Motor neuron (in vitro differentiated cells): ENCODE data around the gene LIN7C. TPM values are rescaled to one million over a fixed set of nuclear protein-coding genes. Genes with fewer than 3 reads are reported as not detected.

Experiments
- ATAC-seq, 8 experiments: fragments of 200-7000 bp; cut with Tn5 transposase; replicated peaks in 6 of 8; 2 replicates each; pipeline ENCODE4 v1.8.0; 2021; ENCODE audit warnings: mild to moderate bottlenecking in 8 of 8, moderate library complexity in 8 of 8
- H3K27ac ChIP-seq, 2 donors: fragments of 250-450 bp; sonication (Bioruptor Pico); 2 replicates each; pipeline ENCODE4 v1.9.0; 2021; ENCODE audit warnings: antibody characterized with exemption in 2 of 2, mild to moderate bottlenecking in 2 of 2, moderate library complexity in 1 of 2
- H3K4me1 ChIP-seq, 2 donors: fragments of 250-450 bp; sonication (Bioruptor Pico); replicated peaks in 1 of 2; 2 replicates each; pipeline ENCODE4 v1.6.1; 2021; ENCODE audit warnings: antibody characterized with exemption in 2 of 2, mild to moderate bottlenecking in 2 of 2, moderate library complexity in 1 of 2
- H3K4me3 ChIP-seq, 5 donors: fragments of 250-450 bp; sonication (Bioruptor Pico); 2 replicates each; pipeline ENCODE4 v1.9.0; 2021; ENCODE audit warnings: antibody characterized with exemption in 5 of 5, mild to moderate bottlenecking in 5 of 5, moderate library complexity in 4 of 5
- WGBS, 10 experiments: fragments of 450-650 bp; shearing (Covaris generic); methylation state at CpG; one replicate each; pipeline ENCODE4 v1.0.0; 2022; 5-methylcytosine and 5-hydroxymethylcytosine counted together
- in situ Hi-C, 9 experiments: fragments of 400-800 bp; cut with MboI; loops; one replicate each; pipeline ENCODE4 v1.15.0; 2021; ENCODE audit warnings: low sequenced_read_pairs in 9 of 9, low pct_unique_long_range_greater_than_20kb in 2 of 9; ENCODE audit not compliant: unreplicated experiment in 9 of 9
- total RNA-seq, 8 experiments: library from RNA; unstranded; fragments of 300-600 nt; gene quantifications; 2 replicates each; pipeline versions ENCODE4 v1.2.3 to v1.2.4, GENCODE V29; 2022

Gene LIN7C
- total RNA-seq, 8 experiments from 2014 or later: 51.7 to 70.9 (median 61.3) TPM

DNA sequence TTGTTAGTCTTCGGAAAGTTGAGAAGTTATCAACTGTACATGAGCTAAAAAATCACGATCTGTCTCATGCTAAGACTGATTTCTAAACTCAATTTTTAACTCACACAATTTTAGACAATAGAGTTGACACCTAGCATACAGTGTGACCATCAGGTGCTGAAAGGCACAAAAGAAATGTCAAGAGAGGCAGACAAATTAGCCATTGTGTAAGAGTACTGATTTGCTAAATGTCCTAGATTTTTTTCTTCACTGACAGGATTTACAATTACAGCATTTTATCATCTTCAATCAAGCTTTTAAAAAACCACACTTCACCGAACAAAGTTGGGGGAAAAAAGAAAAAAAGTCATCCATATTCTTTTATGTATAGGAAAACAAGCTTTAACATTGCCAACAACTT lies 40.9 kb downstream of the LIN7C start:
- in situ Hi-C loops: loop anchor here in 2 of 9 experiments (10.0 to 25.0 kb wide), 2 partner anchors 103 to 281 kb away; partner anchors contain the start of gene CCDC34 (in 1 of the 2)
- H3K4me3 ChIP-seq: no peak overlapping the region
- peak in 1 of 8 experiments; percentile 17 for ATAC-seq
- H3K4me1 ChIP-seq: peaks cover 41 to 46% of the 10 kb centered on the region in 2 donors
- H3K27ac ChIP-seq: no peak overlapping the region
- 16 to 82% (median 39%) methylated on average over 1 to 3 of the region's 3 CpGs; no CpG with 5 or more reads in 1 of the 10 experiments for WGBS, 10 experiments

DNA sequence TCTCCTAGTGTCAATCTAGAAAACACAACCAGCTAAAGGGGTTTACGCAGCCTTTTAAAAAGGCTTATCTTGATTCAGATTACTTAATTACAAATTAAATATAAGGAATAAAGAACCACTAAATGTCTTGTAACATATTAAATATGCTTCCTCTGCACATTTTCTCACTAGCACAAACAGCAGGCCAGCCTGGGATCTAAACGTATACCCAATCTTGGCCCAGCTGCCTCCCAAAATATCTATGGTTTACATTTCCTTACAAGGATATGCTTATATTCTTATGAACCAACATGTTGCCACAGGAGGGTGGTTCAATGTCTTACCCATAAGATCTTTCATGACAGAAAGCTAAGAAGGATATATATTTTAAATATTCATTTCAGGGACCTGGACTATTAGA lies 41.7 kb downstream of the LIN7C start:
- peak in 1 of 8 experiments; percentile 58 for ATAC-seq
- Histone ChIP-seq H3K27ac (peak overlapping the region in 1 of 2 donors; percentile 4), H3K4me3 (no peak overlapping the region), H3K4me1 (peaks cover 44 to 53% of the 10 kb centered on the region in 2 donors)
- WGBS, 10 experiments: 0 to 100% (median 88%) methylated on average over 1 to 2 of the region's 2 CpGs; no CpG with 5 or more reads in 2 of the 10 experiments
- in situ Hi-C loops: loop anchor here in 2 of 9 experiments (10.0 to 25.0 kb wide), 2 partner anchors 103 to 280 kb away; partner anchors contain the start of gene CCDC34 (in 1 of the 2)

DNA sequence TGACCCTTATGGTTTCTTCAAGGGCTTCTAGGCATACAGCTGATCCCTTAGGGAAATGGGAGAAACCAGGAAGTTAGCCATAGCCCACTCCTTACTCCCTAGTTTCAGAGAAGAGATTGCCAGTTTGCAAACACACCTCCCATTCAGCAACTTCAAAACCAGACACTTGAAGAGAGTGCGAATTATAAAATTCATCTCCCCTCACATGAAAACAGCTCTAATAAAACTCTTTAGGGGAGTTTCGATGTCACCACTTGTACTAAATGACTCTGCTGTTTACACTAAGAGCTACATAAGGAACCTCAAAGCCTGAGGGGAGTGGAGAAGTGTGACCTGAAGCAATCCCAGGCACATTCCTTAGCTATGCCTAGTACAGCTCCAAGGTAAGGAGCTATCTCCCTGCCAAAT lies 42.3 kb downstream of the LIN7C start:
- in situ Hi-C loops: loop anchor here in 2 of 9 experiments (10.0 to 25.0 kb wide), 2 partner anchors 102 to 279 kb away; partner anchors contain the start of gene CCDC34 (in 1 of the 2)
- Histone ChIP-seq H3K27ac (no peak overlapping the region), H3K4me1 (peaks cover 45 to 54% of the 10 kb centered on the region in 2 donors), H3K4me3 (no peak overlapping the region)
- 50 to 94% (median 83%) methylated on average over 1 to 2 of the region's 2 CpGs; no CpG with 5 or more reads in 5 of the 10 experiments for WGBS, 10 experiments
- peak in 4 of 8 experiments; percentile 16 to 63 (median 30) for ATAC-seq

DNA sequence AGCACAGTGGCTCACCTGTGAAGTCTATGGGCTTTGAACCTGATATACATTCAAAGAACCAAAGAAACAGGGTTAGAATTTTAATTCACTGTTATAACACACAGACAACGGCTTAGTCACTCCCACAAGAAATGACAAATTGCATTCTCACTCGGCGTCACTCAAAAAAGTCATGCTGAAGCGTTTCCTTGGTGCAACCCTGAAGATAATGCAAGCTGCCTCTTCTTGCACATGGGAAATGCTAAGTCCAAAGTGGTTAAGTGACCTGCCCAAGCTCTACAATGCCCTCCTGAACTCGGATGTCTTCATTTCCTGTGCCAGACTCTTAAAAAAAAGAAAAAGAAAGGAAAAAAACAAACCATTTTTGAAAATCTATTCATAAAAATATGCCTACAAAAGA lies 44.0 kb downstream of the LIN7C start:
- Histone ChIP-seq H3K27ac (no peak overlapping the region), H3K4me3 (no peak overlapping the region), H3K4me1 (peaks cover 42 to 49% of the 10 kb centered on the region in 2 donors)
- WGBS, 10 experiments: 48 to 83% (median 67%) methylated on average over 3 to 5 of the region's 5 CpGs; no CpG with 5 or more reads in 2 of the 10 experiments
- no peak for ATAC-seq
- in situ Hi-C loops: loop anchor here in 2 of 9 experiments (10.0 to 25.0 kb wide), 2 partner anchors 100 to 278 kb away; partner anchors contain the start of gene CCDC34 (in 1 of the 2)

DNA sequence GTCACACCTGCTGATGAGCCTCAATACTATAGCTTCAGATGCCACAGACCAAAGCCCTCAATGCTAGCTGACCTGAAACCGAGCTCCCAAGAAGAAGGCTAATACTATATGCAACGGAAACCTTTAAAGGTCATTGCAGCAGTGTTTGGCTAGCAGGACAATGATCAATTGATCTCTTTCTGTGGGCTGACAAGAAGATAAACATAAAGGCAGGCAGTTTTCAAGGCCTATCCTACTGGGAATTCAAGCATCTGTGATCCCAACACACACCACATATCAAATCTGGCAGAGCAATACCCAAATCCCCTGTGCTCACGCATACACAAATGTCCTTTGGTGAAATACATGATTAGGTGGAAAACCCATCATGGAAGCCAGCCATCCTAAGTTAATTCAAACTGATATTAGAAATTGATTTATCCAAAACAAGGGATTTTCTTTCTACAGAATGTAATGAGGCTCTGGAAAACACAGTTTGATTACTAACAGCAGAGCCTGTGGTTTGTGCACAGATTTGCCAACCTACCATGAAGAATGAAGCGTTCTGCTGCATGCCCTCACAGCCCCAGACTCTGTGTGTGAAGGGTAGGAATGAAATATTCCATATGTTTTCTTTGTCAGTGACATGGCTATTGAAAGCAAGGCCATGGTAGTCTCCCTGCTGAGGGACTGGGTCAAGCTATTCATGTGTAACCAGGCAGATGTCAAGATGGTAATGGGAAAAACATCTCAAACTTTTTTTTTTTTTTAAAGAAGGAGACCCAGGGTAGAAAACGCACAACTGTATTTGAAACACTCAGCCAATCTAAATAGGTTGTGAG lies 46.2 kb downstream of the LIN7C start:
- Histone ChIP-seq H3K4me1 (peaks cover 31 to 63% of the 10 kb centered on the region in 2 donors), H3K27ac (peak overlapping the region; percentile 46 to 57), H3K4me3 (no peak overlapping the region)
- ATAC-seq: peak in 5 of 8 experiments; percentile 80 to 93 (median 85)
- 0 to 100% (median 14%) methylated on average over 1 to 4 of the region's 5 CpGs; no CpG with 5 or more reads in 1 of the 10 experiments for WGBS, 10 experiments
- in situ Hi-C loops: loop anchor here in 2 of 9 experiments (10.0 to 25.0 kb wide), 2 partner anchors 98 to 276 kb away; partner anchors contain the start of gene CCDC34 (in 1 of the 2)

DNA sequence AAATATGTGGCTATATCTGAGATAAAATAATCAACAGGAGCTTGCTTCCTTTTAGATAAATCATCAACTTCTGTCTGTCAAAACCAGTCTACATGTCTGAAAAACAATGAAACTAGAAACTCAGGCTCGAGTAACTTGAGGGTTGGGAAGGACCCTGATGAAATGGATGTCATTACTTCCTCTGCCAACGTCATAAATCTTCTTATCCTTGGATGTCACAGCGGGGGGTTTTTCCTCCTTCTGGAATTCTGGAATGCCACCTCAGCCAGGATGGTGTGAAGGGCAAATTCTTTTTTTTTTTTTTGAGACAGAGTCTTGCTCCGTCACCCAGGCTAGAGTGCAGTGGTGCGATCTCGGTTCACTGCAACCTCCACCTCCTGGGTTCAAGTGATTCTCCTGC lies 47.4 kb downstream of the LIN7C start:
- 25 to 90% (median 72%) methylated on average over 1 to 5 of the region's 6 CpGs; no CpG with 5 or more reads in 2 of the 10 experiments for WGBS, 10 experiments
- Histone ChIP-seq H3K4me1 (peaks cover 25 to 54% of the 10 kb centered on the region in 2 donors), H3K4me3 (no peak overlapping the region), H3K27ac (peak overlapping the region; percentile 46 to 57)
- in situ Hi-C loops: loop anchor here in 1 of 9 experiments (25.0 kb wide), 1 partner anchor 97 kb away; the partner anchor contains the start of gene CCDC34
- no peak for ATAC-seq

DNA sequence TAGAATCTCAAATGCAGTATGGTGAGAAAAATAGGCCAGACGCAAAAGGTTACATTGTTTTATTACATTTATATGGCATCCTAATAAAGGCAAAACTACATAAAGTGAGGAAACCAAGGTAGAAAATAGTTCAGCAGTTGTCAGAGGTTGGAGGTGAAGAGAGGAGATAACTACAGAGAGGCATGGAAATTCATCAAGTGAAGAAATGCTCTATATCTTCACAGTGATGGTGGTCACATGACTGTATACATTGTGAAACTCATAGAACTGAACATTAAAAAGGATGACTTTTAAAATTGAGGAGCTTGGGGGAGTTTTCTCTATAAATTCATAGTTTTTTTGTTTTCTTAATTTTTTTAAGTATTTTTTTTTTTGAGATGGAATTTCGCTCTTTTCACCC lies 48.4 kb downstream of the LIN7C start:
- Histone ChIP-seq H3K27ac (no peak overlapping the region), H3K4me3 (no peak overlapping the region), H3K4me1 (peaks cover 25 to 50% of the 10 kb centered on the region in 2 donors)
- WGBS, 10 experiments: 94 to 100% (median 98%) methylated on average over 1 to 2 of the region's 2 CpGs; no CpG with 5 or more reads in 2 of the 10 experiments
- in situ Hi-C loops: loop anchor here in 1 of 9 experiments (25.0 kb wide), 1 partner anchor 96 kb away; the partner anchor contains the start of gene CCDC34
- ATAC-seq: no peak

DNA sequence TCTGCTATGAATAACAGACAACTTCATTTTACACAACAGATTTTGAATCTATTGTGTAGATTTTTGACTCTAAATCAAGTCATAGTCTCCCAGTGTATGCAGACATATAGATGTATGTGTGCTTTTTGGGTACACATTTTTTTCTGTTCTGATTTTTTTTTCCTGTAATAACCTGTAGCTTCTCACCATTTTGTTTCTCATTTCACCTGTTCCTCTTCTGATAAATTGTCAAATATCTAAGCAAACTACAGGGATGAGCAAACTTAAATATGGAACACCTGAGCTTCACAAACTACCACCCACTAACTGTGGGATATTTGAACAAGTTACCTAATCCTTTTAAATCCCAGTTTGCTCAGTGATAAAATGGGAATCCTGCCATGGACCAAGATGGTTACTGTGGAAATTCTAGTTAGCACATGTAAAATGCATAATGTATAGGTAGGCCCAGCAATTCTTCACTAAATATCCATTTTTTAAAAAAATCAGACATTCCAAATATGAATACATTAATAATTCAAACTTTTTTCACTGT lies 49.7 kb downstream of the LIN7C start:
- Histone ChIP-seq H3K4me3 (no peak overlapping the region), H3K4me1 (peaks cover 25 to 42% of the 10 kb centered on the region in 2 donors), H3K27ac (no peak overlapping the region)
- in situ Hi-C loops: loop anchor here in 1 of 9 experiments (25.0 kb wide), 1 partner anchor 95 kb away; the partner anchor contains the start of gene CCDC34
- no peak for ATAC-seq

DNA sequence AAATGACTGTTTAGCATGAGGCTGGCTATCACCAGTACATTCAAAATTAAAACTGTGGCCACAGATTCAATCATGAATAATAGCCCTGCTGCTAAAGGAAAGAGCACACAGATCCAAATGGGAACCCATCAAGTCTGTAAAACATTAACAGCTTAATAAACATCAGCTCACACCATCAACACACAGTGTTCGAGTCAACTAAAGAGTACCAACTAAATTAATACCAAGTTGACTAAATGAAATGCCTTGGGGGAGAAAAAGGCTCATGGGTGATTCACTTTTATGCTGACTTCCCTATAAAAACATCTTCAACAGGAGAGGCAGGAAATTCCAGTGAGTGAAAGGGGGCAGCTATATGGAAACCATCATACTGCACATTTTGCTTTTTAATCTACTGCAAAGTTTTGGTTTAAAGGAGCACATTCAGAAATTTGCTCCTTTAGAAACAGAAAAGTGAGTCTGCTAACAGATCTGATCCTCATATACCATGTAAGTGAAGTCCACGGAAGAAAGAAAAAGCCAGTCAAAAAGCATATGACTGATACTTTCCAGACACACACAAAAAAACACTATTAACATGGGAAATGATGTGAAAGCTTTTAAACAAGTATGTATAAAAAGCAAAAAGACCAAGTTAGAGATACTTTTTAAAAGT lies 50.3 kb downstream of the LIN7C start:
- peak overlapping the region in 1 of 2 donors; percentile 18 for H3K27ac ChIP-seq
- peaks cover 28 to 39% of the 10 kb centered on the region in 2 donors for H3K4me1 ChIP-seq
- in situ Hi-C loops: loop anchor here in 1 of 9 experiments (25.0 kb wide), 1 partner anchor 94 kb away; the partner anchor contains the start of gene CCDC34
- H3K4me3 ChIP-seq: no peak overlapping the region
- ATAC-seq: peak in 2 of 8 experiments; percentile 8 to 36
- WGBS, 10 experiments: 5 to 50% (median 30%) methylated on average over 1 to 2 of the region's 2 CpGs; no CpG with 5 or more reads in 2 of the 10 experiments

DNA sequence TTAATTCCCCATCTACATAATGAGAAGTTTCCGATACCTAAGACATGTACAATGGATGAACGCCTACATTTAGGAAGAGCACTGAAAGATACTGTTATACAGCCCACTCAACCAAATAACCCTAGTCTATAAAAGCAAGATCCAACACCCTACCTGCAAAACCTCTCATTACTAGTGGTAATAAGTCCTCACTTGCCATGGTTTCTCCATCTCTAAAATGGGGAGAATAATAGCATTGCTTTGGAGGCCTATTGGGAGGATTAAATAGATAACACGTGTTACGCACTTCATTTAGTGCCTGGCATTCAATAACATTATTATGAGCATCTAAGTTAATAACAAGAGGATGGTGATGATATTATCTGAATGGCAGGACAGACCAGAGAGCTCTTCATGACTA lies 50.9 kb downstream of the LIN7C start:
- H3K27ac ChIP-seq: no peak overlapping the region
- in situ Hi-C loops: loop anchor here in 1 of 9 experiments (25.0 kb wide), 1 partner anchor 93 kb away; the partner anchor contains the start of gene CCDC34
- 79 to 100% (median 95%) methylated on average over 2 to 4 of the region's 4 CpGs; no CpG with 5 or more reads in 2 of the 10 experiments for whole genome bisulfite sequencing, 10 experiments
- H3K4me3 ChIP-seq: no peak overlapping the region
- peaks cover 26 to 37% of the 10 kb centered on the region in 2 donors for H3K4me1 ChIP-seq
- no peak for ATAC-seq

DNA sequence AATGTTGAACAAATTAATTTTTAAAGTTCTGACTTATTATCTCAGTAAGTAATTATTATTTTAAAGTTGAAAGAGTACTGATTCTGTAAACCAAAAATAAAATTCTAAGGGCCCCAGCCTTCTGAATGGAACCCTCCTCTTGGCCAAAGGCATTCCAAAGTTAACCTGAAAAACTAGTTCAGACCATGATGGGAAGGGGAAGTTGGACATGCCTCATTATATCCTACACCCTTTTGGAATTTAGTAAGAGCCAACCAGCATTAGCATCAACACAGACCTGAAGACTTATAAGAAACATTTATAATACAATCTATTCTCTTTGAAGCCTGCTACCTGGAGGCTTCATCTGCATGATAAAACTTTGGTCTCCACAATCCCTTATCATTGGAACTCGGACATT lies 52.9 kb downstream of the LIN7C start:
- 86 to 100% (median 100%) methylated on average over 1 of the region's 1 CpG; no CpG with 5 or more reads in 1 of the 10 experiments for WGBS, 10 experiments
- Histone ChIP-seq H3K4me3 (no peak overlapping the region), H3K27ac (no peak overlapping the region), H3K4me1 (peaks cover 8 to 21% of the 10 kb centered on the region in 2 donors)
- ATAC-seq: no peak
- in situ Hi-C loops: loop anchor here in 1 of 9 experiments (25.0 kb wide), 1 partner anchor 91 kb away; the partner anchor contains the start of gene CCDC34

DNA sequence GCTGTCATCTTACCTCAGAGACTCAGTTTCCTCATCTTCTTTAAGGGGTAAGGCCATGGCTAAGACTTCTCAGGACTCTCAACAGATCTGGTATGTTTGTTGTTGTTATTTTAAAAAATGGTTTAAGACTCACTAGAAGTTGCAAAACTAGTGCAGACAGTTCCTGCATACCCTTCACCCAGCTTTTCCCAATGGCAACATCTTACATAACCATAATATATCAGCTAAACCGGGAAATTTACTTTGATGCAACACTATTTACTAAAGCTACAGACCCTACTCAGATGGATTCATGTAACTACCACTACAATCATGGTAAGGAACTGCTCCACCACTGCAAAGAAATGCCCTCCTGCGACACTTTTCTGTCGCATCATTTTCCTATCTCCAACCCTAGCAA lies 54.4 kb downstream of the LIN7C start:
- WGBS, 10 experiments: 25 to 100% (median 80%) methylated on average over 1 to 3 of the region's 3 CpGs; no CpG with 5 or more reads in 3 of the 10 experiments
- ATAC-seq: peak in 1 of 8 experiments; percentile 42
- in situ Hi-C loops: loop anchor here in 1 of 9 experiments (25.0 kb wide), 1 partner anchor 90 kb away; the partner anchor contains the start of gene CCDC34
- Histone ChIP-seq H3K4me1 (peaks cover 8 to 17% of the 10 kb centered on the region in 2 donors), H3K27ac (no peak overlapping the region), H3K4me3 (no peak overlapping the region)
